HG02970 (cell line): ENCODE results near the gene UBE3B.

Source experiments
- ATAC-seq: cut with Tn5 transposase; IDR thresholded peaks from one replicate; pipeline ENCODE4 v1.9.1; 2021; ENCODE audit warnings: mild to moderate bottlenecking, moderate library complexity, moderate number of reproducible peaks; ENCODE audit not compliant: unreplicated experiment, low FRiP score

Gene UBE3B

GRCh38 chr12:109524466-109525278 lies 47.2 kb downstream of the UBE3B start:
- no peak for ATAC-seq

DNA sequence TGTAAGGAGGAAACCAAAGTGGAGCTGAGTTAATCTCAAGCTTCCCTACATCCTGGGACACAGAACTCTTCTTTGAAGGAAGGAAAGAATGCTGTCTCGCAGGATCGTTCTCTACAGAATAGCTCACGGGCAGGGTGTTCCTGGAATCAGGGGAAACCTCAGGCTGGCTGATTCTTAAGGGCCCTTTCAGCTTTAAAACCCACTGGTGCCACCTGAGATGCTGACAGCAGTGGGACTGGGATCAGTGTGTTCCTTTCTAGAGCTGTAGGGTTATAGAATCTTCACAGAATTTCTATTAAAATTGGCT lies 47.8 kb downstream of the UBE3B start:
- ATAC-seq, result no peak

GRCh38 chr12:109527489-109528123 lies 50.2 kb downstream of the UBE3B start:
- no peak for ATAC-seq

GRCh38 chr12:109529691-109530640 lies 52.5 kb downstream of the UBE3B start:
- no peak for ATAC-seq

DNA sequence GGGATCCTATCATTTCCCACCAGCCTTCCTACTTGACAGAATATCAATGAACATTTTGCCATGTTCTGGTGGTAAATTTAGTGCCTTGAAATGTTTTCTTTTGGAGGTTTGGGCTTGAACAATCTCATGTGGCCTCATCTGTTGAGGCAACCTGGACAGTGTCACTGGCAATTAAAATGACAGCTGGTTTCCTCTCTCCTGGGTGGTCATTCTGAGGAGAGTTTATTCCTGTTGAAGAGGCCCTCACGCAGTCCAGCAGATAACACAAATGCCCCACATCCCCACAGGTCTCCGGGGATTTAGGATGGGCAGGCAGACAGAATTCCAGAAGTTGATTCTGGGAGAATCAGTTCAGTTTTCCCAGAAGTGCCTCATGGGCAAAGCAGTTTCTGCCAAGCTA lies 54.0 kb downstream of the UBE3B start:
- ATAC-seq, result no peak

- no peak for ATAC-seq
These were observed 55.5 kb downstream of the UBE3B start for GRCh38 chr12:109532721-109533486.

DNA sequence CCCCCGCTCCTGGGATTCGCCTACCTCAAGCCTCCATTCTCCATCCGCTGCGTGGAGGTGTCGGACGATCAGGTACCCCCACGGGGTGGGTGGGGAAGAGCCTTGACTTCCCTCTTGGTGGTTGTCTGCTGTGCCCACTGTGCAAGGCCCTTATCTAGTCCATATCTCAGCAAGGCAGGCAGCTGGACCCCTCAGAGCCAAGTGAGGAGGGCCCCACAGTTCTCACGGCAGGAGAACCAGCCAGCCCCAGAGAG lies 56.0 kb downstream of the UBE3B start:
- no peak for ATAC-seq

GRCh38 chr12:109534456-109534855 lies 57.0 kb downstream of the UBE3B start:
- no peak for ATAC-seq

GRCh38 chr12:109535231-109535862 lies 57.9 kb downstream of the UBE3B start:
- ATAC-seq, result no peak

DNA sequence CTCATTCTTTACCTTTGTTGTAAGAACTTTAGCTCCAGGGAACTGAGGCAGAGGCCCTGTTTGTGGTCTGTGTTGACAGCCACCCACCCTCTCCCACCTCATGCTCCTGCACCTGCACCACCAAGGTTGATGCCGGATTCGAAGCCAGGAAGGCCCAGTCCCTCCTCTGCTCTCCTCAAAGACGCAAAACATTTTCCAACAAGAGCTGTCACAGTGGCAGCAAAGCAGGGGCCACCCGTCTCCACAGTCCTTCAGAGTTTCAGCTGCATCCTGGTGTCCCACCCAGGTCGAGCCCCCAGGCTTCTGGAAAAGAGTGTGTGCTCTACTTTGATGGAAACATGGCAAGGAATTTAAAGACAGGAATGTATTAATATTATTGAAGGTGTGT lies 58.4 kb downstream of the UBE3B start:
- no peak for ATAC-seq

DNA sequence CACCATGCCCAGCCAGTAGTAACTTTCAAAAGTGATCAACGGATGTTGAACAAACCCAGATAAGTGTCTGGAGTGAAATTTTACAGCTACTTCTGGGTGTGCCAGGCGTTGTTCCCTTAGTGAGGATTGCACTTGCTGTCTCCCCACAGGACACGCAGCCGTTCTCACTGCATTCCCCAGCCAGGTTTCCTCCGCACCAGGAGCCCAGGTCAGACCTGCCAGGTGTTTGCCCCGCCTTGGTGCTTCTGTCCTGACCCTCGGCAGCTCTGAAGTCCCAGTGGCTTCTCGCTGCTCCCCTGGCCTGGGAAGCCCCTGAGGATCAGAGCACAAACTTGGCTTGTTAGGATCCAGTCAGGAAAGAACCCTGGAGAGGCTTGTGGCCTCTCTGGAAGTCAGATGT lies 59.7 kb downstream of the UBE3B start:
- no peak for ATAC-seq

DNA sequence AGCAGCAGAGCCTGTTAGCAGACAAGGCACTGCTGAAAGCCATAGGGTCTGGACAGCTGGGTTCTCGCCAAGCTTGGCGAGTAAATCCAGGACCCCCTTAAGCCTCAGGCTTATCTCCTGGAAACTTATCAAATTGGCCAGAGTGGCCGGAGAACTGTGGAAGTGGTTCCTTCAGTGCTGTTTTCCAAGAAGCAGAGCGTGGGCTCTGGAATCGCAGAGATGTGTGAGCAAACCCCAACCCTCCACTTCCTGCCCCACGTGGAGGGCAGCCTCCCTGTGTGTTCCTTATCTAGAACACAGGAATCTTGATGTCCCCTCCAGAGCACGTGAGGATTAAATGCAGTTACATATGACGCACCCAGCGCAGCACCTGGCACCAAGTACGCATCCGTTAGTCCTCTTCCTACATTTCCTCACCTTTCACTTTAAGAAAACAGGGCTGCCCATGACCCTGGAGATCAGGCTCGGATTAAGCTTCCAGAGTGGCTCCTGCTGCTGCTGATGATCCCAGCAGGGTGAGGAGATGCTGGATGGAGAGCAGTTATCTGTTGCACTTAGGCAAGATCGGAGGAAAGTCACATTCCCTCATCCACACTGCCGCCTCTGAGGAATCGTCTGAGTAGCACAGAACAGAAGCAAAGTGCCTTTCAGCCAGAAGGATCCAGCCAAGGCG lies 60.9 kb downstream of the UBE3B start:
- no peak for ATAC-seq

DNA sequence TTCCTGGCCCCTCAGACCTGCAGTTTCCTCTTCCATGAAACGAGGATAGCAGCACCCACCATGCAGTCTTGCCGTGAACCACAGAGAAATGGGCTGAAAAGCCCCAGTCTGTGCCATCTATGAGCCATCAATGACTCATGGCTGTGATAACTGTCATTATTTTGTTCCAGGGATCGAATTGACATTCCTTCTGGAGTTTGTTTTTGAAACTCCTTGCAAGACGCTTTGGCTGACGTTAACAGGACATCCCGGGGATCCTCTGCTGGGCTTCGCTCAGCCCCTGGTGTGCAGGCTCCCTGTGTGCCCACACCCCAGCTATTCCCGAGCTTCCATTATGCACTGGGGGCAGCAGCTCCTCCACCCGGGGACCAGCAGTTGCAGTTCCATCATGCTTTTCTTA lies 62.1 kb downstream of the UBE3B start:
- no peak for ATAC-seq

GRCh38 chr12:109540526-109541412 lies 63.3 kb downstream of the UBE3B start:
- no peak for ATAC-seq

GRCh38 chr12:109541413-109541726 lies 63.9 kb downstream of the UBE3B start:
- ATAC-seq, result no peak

GRCh38 chr12:109542014-109542413 lies 64.6 kb downstream of the UBE3B start:
- ATAC-seq, result no peak

- ATAC-seq, result no peak
These were observed 65.4 kb downstream of the UBE3B start for GRCh38 chr12:109542876-109543275.

DNA sequence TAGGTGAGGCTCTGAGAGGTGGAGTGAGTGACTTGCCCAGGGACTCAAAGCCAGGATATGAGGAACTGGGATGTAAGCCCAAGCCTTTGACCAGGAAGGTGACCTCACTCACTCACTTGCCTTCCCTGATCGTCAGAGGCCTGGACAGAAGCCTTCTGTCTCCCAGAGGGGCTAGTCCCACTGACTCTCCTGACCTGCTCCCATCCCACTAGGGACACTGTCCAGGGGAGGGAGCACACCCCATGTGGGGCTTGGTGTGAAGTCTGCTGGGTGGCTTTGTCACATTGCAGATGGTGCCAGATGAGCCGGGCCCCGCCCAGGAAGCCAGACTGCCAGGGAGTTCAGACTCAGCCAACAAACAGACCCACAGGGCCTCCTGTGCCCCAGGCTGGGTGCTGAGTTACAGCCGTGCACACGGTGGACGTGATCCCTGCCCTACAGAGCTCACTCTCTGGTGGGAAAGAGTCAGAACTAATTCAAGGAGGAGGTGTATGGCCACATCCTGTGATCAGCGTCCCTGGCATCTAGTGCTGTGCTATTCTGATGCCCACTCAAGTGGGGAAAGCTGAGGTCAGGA lies 67.6 kb downstream of the UBE3B start:
- ATAC-seq, result no peak

DNA sequence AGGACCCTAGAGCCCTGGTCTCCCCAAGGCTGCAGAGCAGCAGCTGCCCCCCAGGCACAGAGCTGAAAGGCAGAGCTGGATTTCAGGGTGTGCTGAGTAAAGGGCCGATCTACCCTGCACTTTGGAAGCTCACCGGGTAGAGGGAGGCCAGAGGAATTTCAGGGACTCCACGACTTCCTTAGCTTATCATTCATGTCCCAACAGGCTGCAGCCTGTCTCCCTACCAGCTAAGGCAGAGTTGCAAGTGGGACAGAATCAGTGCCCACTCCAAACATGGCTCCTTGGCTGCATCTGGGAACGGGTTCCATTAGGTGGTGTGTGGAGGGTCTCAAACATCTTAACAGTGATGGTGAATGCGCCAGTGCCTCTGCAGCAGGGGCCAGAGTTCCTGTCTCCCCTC lies 68.4 kb downstream of the UBE3B start:
- no peak for ATAC-seq
